Neutrophil (primary cell): ENCODE measurements around the gene ADSS2.

Experiments used
- H3K27ac ChIP-seq: fragments of 200-600 bp; sonication (generic); 2 replicates; pipeline ENCODE4 v1.5.1; 2016; ENCODE audit warnings: mild to moderate bottlenecking, moderate library complexity
- H3K27me3 ChIP-seq: fragments of 200-600 bp; sonication (generic); 2 replicates; pipeline ENCODE4 v1.6.0; 2016; ENCODE audit warnings: mild to moderate bottlenecking
- H3K36me3 ChIP-seq: fragments of 200-600 bp; sonication (generic); 2 replicates; pipeline ENCODE4 v1.5.1; 2017
- H3K4me1 ChIP-seq, 2 experiments: fragments of 200-600 bp in 1 of 2; sonication (generic) in 1 of 2; 1 replicate in 1 of 2; 2 replicates in 1 of 2; pipeline versions ENCODE4 v1.5.1 to v1.6.1; 2013 to 2016; ENCODE audit warnings: low read depth in 1 of 2, low read length in 1 of 2, mild to moderate bottlenecking in 1 of 2, moderate library complexity in 1 of 2; ENCODE audit not compliant: control insufficient read depth in 1 of 2, insufficient read depth in 1 of 2
- H3K4me3 ChIP-seq, 2 experiments: fragments of 200-600 bp in 1 of 2; sonication (generic) in 1 of 2; 1 replicate in 1 of 2; 2 replicates in 1 of 2; pipeline ENCODE4 v1.5.1; 2013 to 2016; ENCODE audit warnings: low read depth in 1 of 2, low read length in 1 of 2, mild to moderate bottlenecking in 1 of 2, moderate library complexity in 1 of 2
- H3K9me3 ChIP-seq: fragments of 200-600 bp; sonication (generic); 2 replicates; pipeline ENCODE4 v1.5.1; 2016
- TF ChIP-seq, protein P1 (sequence below): fragments of 200-600 bp; sonication (generic); IDR thresholded peaks from 2 replicates; pipeline ENCODE4 v1.5.1; 2016; ENCODE audit warnings: antibody characterized with exemption

Gene ADSS2

GRCh38 chr1:244473059-244473605, 21.4 kb upstream of the ADSS2 start:
- Histone ChIP-seq H3K4me1 (peaks cover 0 to 4% of the 10 kb centered on the region in 2 experiments), H3K9me3 (no peaks in the 10 kb centered on the region), H3K27ac (no peak overlapping the region), H3K36me3 (no peaks in the 10 kb centered on the region), H3K4me3 (no peak overlapping the region), H3K27me3 (no peaks in the 10 kb centered on the region)
- TF ChIP-seq, protein P1, sequence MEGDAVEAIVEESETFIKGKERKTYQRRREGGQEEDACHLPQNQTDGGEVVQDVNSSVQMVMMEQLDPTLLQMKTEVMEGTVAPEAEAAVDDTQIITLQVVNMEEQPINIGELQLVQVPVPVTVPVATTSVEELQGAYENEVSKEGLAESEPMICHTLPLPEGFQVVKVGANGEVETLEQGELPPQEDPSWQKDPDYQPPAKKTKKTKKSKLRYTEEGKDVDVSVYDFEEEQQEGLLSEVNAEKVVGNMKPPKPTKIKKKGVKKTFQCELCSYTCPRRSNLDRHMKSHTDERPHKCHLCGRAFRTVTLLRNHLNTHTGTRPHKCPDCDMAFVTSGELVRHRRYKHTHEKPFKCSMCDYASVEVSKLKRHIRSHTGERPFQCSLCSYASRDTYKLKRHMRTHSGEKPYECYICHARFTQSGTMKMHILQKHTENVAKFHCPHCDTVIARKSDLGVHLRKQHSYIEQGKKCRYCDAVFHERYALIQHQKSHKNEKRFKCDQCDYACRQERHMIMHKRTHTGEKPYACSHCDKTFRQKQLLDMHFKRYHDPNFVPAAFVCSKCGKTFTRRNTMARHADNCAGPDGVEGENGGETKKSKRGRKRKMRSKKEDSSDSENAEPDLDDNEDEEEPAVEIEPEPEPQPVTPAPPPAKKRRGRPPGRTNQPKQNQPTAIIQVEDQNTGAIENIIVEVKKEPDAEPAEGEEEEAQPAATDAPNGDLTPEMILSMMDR: no peak

DNA sequence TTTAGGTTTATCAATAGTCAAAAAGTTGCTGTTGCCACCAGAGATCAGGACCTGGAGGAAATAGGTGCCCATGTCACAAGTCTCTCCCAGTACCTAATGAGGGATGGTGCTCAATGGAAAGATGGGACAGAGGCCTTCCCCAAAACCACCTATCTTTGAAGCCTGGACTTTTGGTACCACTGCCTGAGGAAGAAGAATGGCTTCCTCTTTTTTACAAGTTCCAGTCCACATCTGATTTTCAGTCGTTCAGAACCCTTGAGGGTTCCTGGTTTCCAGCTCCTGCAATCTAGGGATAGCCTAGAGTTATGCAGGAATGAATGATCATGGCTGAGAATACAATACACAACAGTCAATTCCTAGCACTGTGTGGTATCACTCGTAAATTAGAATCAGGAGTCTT, 15.0 kb upstream of the ADSS2 start:
- H3K4me1 ChIP-seq: peaks cover under 1 to 4% of the 10 kb centered on the region in 2 experiments
- H3K27me3 ChIP-seq: no peaks in the 10 kb centered on the region
- no peak overlapping the region for H3K27ac ChIP-seq
- no peak overlapping the region for H3K4me3 ChIP-seq
- no peaks in the 10 kb centered on the region for H3K9me3 ChIP-seq
- H3K36me3 ChIP-seq: no peaks in the 10 kb centered on the region
- TF ChIP-seq, protein P1: no peak

DNA sequence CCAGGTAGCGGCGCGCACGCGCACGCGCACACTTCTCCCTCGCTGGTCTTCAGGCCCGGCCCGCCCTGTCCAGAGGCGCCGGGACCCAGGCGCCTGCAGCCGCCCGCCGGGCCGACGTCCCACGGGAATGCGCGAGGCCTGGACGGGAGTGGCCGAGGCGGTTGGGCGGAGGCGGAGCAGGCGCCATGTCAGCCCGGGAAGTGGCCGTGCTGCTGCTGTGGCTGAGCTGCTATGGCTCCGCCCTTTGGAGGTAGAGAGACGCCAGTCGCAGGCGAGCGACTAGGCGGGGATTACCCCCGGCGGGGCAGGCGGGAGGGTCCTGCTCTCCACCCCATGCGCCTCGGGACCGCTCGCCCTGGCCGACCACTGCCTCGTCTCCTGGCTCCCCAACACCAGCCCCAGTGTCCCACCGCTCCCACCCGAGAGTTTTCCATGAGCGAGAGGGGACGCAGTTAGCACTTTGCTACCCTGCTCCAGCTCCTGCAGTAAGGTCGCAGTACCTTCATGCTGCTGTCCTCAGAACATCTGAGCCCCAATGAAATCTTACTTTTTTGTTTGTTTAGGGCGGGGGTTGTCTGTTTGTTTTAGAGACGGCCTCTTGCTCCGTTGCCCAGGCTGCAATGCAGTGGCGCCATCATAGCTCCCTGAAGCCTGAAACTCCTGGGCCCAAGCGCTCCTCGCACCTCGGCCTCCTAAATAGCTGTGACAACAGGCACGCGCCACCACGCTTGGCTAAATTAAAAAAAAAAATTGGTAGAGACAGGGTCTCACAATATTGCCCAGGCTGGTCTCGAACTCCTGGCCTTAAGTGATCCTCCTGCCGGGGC, 9.7 kb upstream of the ADSS2 start, which contains the start of gene CATSPERE:
TSS of gene CATSPERE (plus strand) at position 29 of the 827 bp plus-strand sequence. CDS start at position 186, 157 bp downstream.
- H3K27me3 ChIP-seq: no peaks in the 10 kb centered on the region
- peak within 1 kb of the TSS; percentile 80 to 87 for H3K4me3 ChIP-seq
- TF ChIP-seq, protein P1: no peak
- no peaks in the 10 kb centered on the region for H3K9me3 ChIP-seq
- H3K4me1 ChIP-seq: peaks cover 11 to 12% of the 10 kb centered on the region in 2 experiments
- H3K27ac ChIP-seq: peak within 1 kb of the TSS; percentile 77
- H3K36me3 ChIP-seq: peaks cover 3% of the 10 kb centered on the region

- Histone ChIP-seq H3K27ac (no peak overlapping the region), H3K4me1 (peaks cover 11 to 12% of the 10 kb centered on the region in 2 experiments), H3K4me3 (peak overlapping the region in 1 of 2 experiments; percentile 87), H3K27me3 (no peaks in the 10 kb centered on the region), H3K36me3 (peaks cover 3% of the 10 kb centered on the region), H3K9me3 (no peaks in the 10 kb centered on the region)
- TF ChIP-seq, protein P1: no peak
These were observed 8.5 kb upstream of the ADSS2 start for GRCh38 chr1:244460197-244460596.

DNA sequence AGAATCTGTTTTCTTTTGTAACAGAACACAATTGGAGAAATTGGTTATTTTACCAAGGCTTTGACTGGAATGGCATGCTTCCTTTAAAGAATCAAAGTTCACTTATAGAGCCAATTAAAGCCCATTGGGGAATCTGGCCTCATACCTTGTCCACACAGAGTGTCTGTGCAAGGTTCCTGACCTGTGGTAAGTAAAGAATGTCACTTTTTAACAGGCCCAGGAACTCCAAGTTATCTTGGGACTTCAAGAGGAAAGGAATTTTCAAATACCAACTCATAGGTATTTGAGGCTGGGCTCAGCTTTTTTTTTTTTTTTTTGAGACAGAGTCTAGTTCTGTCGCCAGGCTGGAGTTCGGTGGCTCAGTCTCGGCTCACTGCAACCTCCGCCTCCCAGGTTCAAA, 7.1 kb upstream of the ADSS2 start:
- Histone ChIP-seq H3K27me3 (no peaks in the 10 kb centered on the region), H3K27ac (no peak overlapping the region), H3K36me3 (peaks cover 3% of the 10 kb centered on the region), H3K4me3 (no peak overlapping the region), H3K9me3 (no peaks in the 10 kb centered on the region), H3K4me1 (peaks cover 11 to 12% of the 10 kb centered on the region in 2 experiments)
- TF ChIP-seq, protein P1: no peak
